Stimulated activated CD4-positive, alpha-beta T cell treated with anti-CD3 and anti-CD28 coated beads, Interleukin-2, amount 100 ng/mL, for 48 hours (primary cell): ENCODE measurements around the gene GSTA3.

Experiments
- DNase-seq, 2 donors: peaks; one replicate each; pipeline ENCODE4 v3.0.0-alpha.2; 2020

Gene GSTA3

GRCh38 chr6:52849137-52849536 lies 60.4 kb downstream of the GSTA3 start:
- DNase-seq = no peak
